Measurements from ENCODE around the gene MRPL46. TPM values are rescaled to one million over a fixed set of nuclear protein-coding genes. Genes with fewer than 3 reads are reported as not detected.

Gene MRPL46
- total and polyA plus RNA-seq, 2 of the 8 experiments (the other 6 are each of a cell fraction or from before 2014, with no cell fraction given), result 17.2 to 24.5 TPM

DNA sequence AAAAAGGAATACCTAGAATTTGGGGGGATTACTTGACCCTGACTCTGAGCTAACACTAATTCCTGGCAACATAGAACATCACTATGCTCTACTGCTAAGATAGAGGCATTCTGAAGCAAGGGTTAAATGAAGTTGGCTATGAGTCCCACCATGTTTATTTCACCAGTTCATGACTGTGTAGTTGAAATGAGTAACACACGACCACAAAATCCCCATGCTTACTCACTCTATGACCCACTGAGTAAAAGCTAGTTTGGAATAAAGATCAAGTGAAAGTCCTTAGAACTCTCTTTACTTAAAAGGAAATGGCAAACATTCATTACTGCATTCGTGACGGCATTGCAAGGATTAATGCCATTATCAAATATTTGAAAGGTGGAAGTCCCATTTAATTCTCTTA, 47.4 kb downstream of the MRPL46 start (continued):
- TF ChIP-seq, protein P1, sequence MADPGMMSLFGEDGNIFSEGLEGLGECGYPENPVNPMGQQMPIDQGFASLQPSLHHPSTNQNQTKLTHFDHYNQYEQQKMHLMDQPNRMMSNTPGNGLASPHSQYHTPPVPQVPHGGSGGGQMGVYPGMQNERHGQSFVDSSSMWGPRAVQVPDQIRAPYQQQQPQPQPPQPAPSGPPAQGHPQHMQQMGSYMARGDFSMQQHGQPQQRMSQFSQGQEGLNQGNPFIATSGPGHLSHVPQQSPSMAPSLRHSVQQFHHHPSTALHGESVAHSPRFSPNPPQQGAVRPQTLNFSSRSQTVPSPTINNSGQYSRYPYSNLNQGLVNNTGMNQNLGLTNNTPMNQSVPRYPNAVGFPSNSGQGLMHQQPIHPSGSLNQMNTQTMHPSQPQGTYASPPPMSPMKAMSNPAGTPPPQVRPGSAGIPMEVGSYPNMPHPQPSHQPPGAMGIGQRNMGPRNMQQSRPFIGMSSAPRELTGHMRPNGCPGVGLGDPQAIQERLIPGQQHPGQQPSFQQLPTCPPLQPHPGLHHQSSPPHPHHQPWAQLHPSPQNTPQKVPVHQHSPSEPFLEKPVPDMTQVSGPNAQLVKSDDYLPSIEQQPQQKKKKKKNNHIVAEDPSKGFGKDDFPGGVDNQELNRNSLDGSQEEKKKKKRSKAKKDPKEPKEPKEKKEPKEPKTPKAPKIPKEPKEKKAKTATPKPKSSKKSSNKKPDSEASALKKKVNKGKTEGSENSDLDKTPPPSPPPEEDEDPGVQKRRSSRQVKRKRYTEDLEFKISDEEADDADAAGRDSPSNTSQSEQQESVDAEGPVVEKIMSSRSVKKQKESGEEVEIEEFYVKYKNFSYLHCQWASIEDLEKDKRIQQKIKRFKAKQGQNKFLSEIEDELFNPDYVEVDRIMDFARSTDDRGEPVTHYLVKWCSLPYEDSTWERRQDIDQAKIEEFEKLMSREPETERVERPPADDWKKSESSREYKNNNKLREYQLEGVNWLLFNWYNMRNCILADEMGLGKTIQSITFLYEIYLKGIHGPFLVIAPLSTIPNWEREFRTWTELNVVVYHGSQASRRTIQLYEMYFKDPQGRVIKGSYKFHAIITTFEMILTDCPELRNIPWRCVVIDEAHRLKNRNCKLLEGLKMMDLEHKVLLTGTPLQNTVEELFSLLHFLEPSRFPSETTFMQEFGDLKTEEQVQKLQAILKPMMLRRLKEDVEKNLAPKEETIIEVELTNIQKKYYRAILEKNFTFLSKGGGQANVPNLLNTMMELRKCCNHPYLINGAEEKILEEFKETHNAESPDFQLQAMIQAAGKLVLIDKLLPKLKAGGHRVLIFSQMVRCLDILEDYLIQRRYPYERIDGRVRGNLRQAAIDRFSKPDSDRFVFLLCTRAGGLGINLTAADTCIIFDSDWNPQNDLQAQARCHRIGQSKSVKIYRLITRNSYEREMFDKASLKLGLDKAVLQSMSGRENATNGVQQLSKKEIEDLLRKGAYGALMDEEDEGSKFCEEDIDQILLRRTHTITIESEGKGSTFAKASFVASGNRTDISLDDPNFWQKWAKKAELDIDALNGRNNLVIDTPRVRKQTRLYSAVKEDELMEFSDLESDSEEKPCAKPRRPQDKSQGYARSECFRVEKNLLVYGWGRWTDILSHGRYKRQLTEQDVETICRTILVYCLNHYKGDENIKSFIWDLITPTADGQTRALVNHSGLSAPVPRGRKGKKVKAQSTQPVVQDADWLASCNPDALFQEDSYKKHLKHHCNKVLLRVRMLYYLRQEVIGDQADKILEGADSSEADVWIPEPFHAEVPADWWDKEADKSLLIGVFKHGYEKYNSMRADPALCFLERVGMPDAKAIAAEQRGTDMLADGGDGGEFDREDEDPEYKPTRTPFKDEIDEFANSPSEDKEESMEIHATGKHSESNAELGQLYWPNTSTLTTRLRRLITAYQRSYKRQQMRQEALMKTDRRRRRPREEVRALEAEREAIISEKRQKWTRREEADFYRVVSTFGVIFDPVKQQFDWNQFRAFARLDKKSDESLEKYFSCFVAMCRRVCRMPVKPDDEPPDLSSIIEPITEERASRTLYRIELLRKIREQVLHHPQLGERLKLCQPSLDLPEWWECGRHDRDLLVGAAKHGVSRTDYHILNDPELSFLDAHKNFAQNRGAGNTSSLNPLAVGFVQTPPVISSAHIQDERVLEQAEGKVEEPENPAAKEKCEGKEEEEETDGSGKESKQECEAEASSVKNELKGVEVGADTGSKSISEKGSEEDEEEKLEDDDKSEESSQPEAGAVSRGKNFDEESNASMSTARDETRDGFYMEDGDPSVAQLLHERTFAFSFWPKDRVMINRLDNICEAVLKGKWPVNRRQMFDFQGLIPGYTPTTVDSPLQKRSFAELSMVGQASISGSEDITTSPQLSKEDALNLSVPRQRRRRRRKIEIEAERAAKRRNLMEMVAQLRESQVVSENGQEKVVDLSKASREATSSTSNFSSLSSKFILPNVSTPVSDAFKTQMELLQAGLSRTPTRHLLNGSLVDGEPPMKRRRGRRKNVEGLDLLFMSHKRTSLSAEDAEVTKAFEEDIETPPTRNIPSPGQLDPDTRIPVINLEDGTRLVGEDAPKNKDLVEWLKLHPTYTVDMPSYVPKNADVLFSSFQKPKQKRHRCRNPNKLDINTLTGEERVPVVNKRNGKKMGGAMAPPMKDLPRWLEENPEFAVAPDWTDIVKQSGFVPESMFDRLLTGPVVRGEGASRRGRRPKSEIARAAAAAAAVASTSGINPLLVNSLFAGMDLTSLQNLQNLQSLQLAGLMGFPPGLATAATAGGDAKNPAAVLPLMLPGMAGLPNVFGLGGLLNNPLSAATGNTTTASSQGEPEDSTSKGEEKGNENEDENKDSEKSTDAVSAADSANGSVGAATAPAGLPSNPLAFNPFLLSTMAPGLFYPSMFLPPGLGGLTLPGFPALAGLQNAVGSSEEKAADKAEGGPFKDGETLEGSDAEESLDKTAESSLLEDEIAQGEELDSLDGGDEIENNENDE (IDR thresholded peaks at IDR 0.05; ENCODE audit: insufficient replicate concordance, low read length), result no peak
- TF ChIP-seq SP1 (IDR thresholded peaks at IDR 0.05; ENCODE audit: low read depth, low read length) (no peak), GTF2F1 (IDR thresholded peaks at IDR 0.05; ENCODE audit: borderline replicate concordance, low read depth, low read length) (no peak), CEBPB (IDR thresholded peaks at IDR 0.05; ENCODE audit: low read depth, low read length) (no peak)
- TF ChIP-seq, protein P2, sequence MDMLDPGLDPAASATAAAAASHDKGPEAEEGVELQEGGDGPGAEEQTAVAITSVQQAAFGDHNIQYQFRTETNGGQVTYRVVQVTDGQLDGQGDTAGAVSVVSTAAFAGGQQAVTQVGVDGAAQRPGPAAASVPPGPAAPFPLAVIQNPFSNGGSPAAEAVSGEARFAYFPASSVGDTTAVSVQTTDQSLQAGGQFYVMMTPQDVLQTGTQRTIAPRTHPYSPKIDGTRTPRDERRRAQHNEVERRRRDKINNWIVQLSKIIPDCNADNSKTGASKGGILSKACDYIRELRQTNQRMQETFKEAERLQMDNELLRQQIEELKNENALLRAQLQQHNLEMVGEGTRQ (IDR thresholded peaks at IDR 0.05; ENCODE audit: low read length), result no peak

Measured in H1 (cell line).